Astrocyte (in vitro differentiated cells and primary cell): ENCODE measurements around the gene TMBIM1. TPM values are rescaled to one million over a fixed set of nuclear protein-coding genes. Genes with fewer than 3 reads are reported as not detected.

Source experiments
- DNase-seq: peaks from one replicate; pipeline ENCODE4 v3.0.0-alpha.2; 2010; ENCODE audit warnings: low read depth
- FAIRE-seq: peaks from 2 replicates; lab custom pipeline; 2011; peaks lifted over from hg19 to GRCh38; lab: Jason Lieb, UNC
- H2AFZ ChIP-seq: 2 replicates; pipeline ENCODE4 v1.6.0; 2012; ENCODE audit warnings: low read depth, low read length, inconsistent platforms
- H3K27ac ChIP-seq: 2 replicates; pipeline ENCODE4 v1.5.1; 2011; ENCODE audit warnings: low read depth, low read length, inconsistent platforms
- H3K27me3 ChIP-seq: 2 replicates; pipeline ENCODE4 v1.6.0; 2011; ENCODE audit warnings: low read length, inconsistent platforms; ENCODE audit not compliant: insufficient read depth
- H3K36me3 ChIP-seq: 2 replicates; pipeline ENCODE4 v1.5.1; 2011; ENCODE audit warnings: low read length, inconsistent platforms; ENCODE audit not compliant: insufficient read depth
- H3K4me1 ChIP-seq: 2 replicates; pipeline ENCODE4 v1.5.1; 2011; ENCODE audit warnings: low read length, inconsistent platforms; ENCODE audit not compliant: insufficient read depth
- H3K4me2 ChIP-seq: 2 replicates; pipeline ENCODE4 v1.6.0; 2012; ENCODE audit warnings: low read length, inconsistent platforms
- H3K4me3 ChIP-seq: 2 replicates; pipeline ENCODE4 v1.5.1; 2011; ENCODE audit warnings: low read depth, mild to moderate bottlenecking, low read length, inconsistent platforms; ENCODE audit not compliant: insufficient read depth
- H3K79me2 ChIP-seq: 2 replicates; pipeline ENCODE4 v1.6.0; 2012; ENCODE audit warnings: mild to moderate bottlenecking, low read length, inconsistent platforms; ENCODE audit not compliant: insufficient read depth
- H3K9ac ChIP-seq: 2 replicates; pipeline ENCODE4 v1.6.0; 2012; ENCODE audit warnings: mild to moderate bottlenecking, low read length, inconsistent platforms
- H3K9me3 ChIP-seq: 2 replicates; pipeline ENCODE4 v1.5.1; 2012; ENCODE audit warnings: low read depth, mild to moderate bottlenecking, low read length, inconsistent platforms; ENCODE audit not compliant: insufficient read depth
- H4K20me1 ChIP-seq: 2 replicates; pipeline ENCODE4 v1.6.0; 2012; ENCODE audit warnings: low read length, inconsistent platforms; ENCODE audit not compliant: insufficient read depth
- H3K27ac Mint-ChIP-seq: one replicate; pipeline ENCODE4 v1.8.0; 2021; ENCODE audit warnings: mild to moderate bottlenecking, mixed read lengths; ENCODE audit not compliant: unreplicated experiment
- H3K27me3 Mint-ChIP-seq: one replicate; pipeline ENCODE4 v1.8.0; 2021; ENCODE audit warnings: low read depth, mixed read lengths; ENCODE audit not compliant: unreplicated experiment
- H3K36me3 Mint-ChIP-seq: one replicate; pipeline ENCODE4 v1.8.0; 2021; ENCODE audit warnings: low read depth, mixed read lengths; ENCODE audit not compliant: unreplicated experiment
- H3K4me1 Mint-ChIP-seq: one replicate; pipeline ENCODE4 v1.8.0; 2021; ENCODE audit warnings: low read depth, mixed read lengths; ENCODE audit not compliant: unreplicated experiment
- H3K4me3 Mint-ChIP-seq: one replicate; pipeline ENCODE4 v1.8.0; 2021; ENCODE audit warnings: mild to moderate bottlenecking, moderate library complexity, mixed read lengths; ENCODE audit not compliant: unreplicated experiment
- H3K9me3 Mint-ChIP-seq: one replicate; pipeline ENCODE4 v1.8.0; 2021; ENCODE audit warnings: mild to moderate bottlenecking, mixed read lengths; ENCODE audit not compliant: unreplicated experiment
- CTCF ChIP-seq: IDR thresholded peaks from 2 replicates; pipeline ENCODE4 v1.5.1; 2011; ENCODE audit warnings: low read depth, mild to moderate bottlenecking, inconsistent platforms, low read length, moderate library complexity; ENCODE audit not compliant: insufficient read depth
- EZH2 ChIP-seq: IDR thresholded peaks from 2 replicates; pipeline ENCODE4 v1.6.1; 2012; ENCODE audit warnings: mild to moderate bottlenecking, low read length, inconsistent platforms; ENCODE audit not compliant: insufficient read depth
- total RNA-seq: library from RNA; stranded (reverse); gene quantifications from 2 replicates; pipeline ENCODE4 v1.2.1, GENCODE V29; 2021

TMBIM1 gene
- total RNA-seq, 1 donor from 2014 or later = 37.2 TPM

- H3K27me3 Mint-ChIP-seq = no peaks in the 10 kb centered on the region
- no peak overlapping the region for H3K27ac ChIP-seq
- H3K79me2 ChIP-seq = peaks cover 56% of the 10 kb centered on the region
- H2AFZ ChIP-seq = no peak overlapping the region
- H3K4me3 ChIP-seq = no peak overlapping the region
- peaks cover 33% of the 10 kb centered on the region for H3K36me3 Mint-ChIP-seq
- H3K9me3 ChIP-seq = no peaks in the 10 kb centered on the region
- no peak overlapping the region for H3K4me2 ChIP-seq
- H4K20me1 ChIP-seq = peaks cover 86% of the 10 kb centered on the region
- H3K36me3 ChIP-seq = peaks cover 82% of the 10 kb centered on the region
- TF ChIP-seq EZH2 (no peak), CTCF (no peak)
- no peak overlapping the region for H3K9ac ChIP-seq
- H3K27ac Mint-ChIP-seq = no peak overlapping the region
- H3K27me3 ChIP-seq = no peaks in the 10 kb centered on the region
- H3K4me3 Mint-ChIP-seq = no peak overlapping the region
- DNase-seq (no peak), FAIRE-seq (no peak)
- peaks cover 28% of the 10 kb centered on the region for H3K4me1 Mint-ChIP-seq
- no peaks in the 10 kb centered on the region for H3K9me3 Mint-ChIP-seq
- peaks cover 4% of the 10 kb centered on the region for H3K4me1 ChIP-seq
Measured at GRCh38 chr2:218244665-218245064, 47.6 kb downstream of the TMBIM1 start.

- no peaks in the 10 kb centered on the region for H3K9me3 Mint-ChIP-seq
- Histone ChIP-seq H4K20me1 (peaks cover 84% of the 10 kb centered on the region), H3K4me2 (no peak overlapping the region), H3K79me2 (peaks cover 53% of the 10 kb centered on the region), H3K27me3 (no peaks in the 10 kb centered on the region), H3K27ac (no peak overlapping the region), H3K9me3 (no peaks in the 10 kb centered on the region), H3K9ac (no peak overlapping the region), H2AFZ (no peak overlapping the region), H3K4me1 (peaks cover 4% of the 10 kb centered on the region), H3K36me3 (peaks cover 80% of the 10 kb centered on the region), H3K4me3 (no peak overlapping the region)
- no peak for FAIRE-seq
- H3K27ac Mint-ChIP-seq = no peak overlapping the region
- no peak for DNase-seq
- no peaks in the 10 kb centered on the region for H3K27me3 Mint-ChIP-seq
- peaks cover 31% of the 10 kb centered on the region for H3K36me3 Mint-ChIP-seq
- TF ChIP-seq EZH2 (no peak), CTCF (no peak)
- H3K4me3 Mint-ChIP-seq = no peak overlapping the region
- peaks cover 25% of the 10 kb centered on the region for H3K4me1 Mint-ChIP-seq
Measured at GRCh38 chr2:218244204-218244603, 48.1 kb downstream of the TMBIM1 start.

- Histone ChIP-seq H3K4me2 (no peak overlapping the region), H3K27ac (no peak overlapping the region), H3K36me3 (peaks cover 88% of the 10 kb centered on the region), H3K27me3 (no peaks in the 10 kb centered on the region), H3K79me2 (peaks cover 52% of the 10 kb centered on the region), H3K9me3 (no peaks in the 10 kb centered on the region), H3K4me1 (no peaks in the 10 kb centered on the region), H4K20me1 (peaks cover 62% of the 10 kb centered on the region), H3K4me3 (no peak overlapping the region), H3K9ac (no peak overlapping the region), H2AFZ (no peak overlapping the region)
- H3K27me3 Mint-ChIP-seq = no peaks in the 10 kb centered on the region
- H3K36me3 Mint-ChIP-seq = peaks cover 28% of the 10 kb centered on the region
- FAIRE-seq (no peak), DNase-seq (no peak)
- peaks cover 16% of the 10 kb centered on the region for H3K4me1 Mint-ChIP-seq
- H3K27ac Mint-ChIP-seq = no peak overlapping the region
- H3K4me3 Mint-ChIP-seq = no peak overlapping the region
- TF ChIP-seq CTCF = no peak
- no peak for TF ChIP-seq EZH2
- no peaks in the 10 kb centered on the region for H3K9me3 Mint-ChIP-seq
Measured at GRCh38 chr2:218238887-218239286, 53.4 kb downstream of the TMBIM1 start.
